Measurements from ENCODE around the gene LRP11. TPM values are rescaled to one million over a fixed set of nuclear protein-coding genes. Genes with fewer than 3 reads are reported as not detected.
"Not testable (repeated sequence)": the region's sequence is repeated elsewhere in the genome, so short reads cannot be mapped to it uniquely, and the experiment has no call there.

LRP11 gene
- total RNA-seq, 3 donors from 2014 or later (not counting 1 experiment from before 2014, with no cell fraction given) = 0.16 to 0.43 (median 0.26) TPM

DNA sequence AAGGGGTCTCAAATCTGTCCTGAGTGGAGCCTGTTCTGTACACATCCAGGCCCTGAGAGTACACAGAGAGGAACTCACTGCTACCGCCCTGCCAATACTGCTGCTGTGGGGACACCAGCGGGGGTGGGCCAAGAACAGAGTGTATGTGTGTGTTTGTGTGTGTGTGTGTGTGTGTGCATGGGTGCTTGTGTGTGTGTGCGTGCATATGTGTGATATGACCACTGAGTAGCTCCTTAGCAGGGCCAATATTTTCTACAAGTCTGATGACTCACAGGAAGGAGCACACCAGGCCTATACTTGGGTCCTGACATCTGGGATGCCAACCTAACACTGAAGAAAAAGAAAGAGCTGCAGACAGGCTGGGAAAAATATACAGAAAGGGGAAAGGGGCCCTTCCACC lies 32.3 kb upstream of the LRP11 start:
- WGBS (ENCODE audit: insufficient coverage) = 79% methylated on average over 3 of the region's 3 CpGs
- Mint-ChIP-seq H3K4me3 (no peak overlapping the region), H3K27me3 (ENCODE audit: low read depth in 2 of 2) (peaks cover 12 to 23% of the 10 kb centered on the region in 2 donors), H3K36me3 (no peaks in the 10 kb centered on the region), H3K4me1 (peaks cover 0 to 6% of the 10 kb centered on the region in 2 donors), H3K9me3 (no peaks in the 10 kb centered on the region), H3K27ac (no peak overlapping the region)
- intact Hi-C loops (cut with micrococcal nuclease) = no loop called here
- no peaks in the 10 kb centered on the region for H3K36me3 ChIP-seq (ENCODE audit: control insufficient read depth, insufficient read depth, low read length)
- no peak overlapping the region for H3K27ac ChIP-seq (ENCODE audit: low read length)
- H3K4me1 ChIP-seq (ENCODE audit: control insufficient read depth, insufficient read depth, low read length) = no peaks in the 10 kb centered on the region
- DNase-seq = no peak
- H3K9me3 ChIP-seq (ENCODE audit: control insufficient read depth, insufficient read depth, low read length) = no peaks in the 10 kb centered on the region
- TF ChIP-seq, protein P1, sequence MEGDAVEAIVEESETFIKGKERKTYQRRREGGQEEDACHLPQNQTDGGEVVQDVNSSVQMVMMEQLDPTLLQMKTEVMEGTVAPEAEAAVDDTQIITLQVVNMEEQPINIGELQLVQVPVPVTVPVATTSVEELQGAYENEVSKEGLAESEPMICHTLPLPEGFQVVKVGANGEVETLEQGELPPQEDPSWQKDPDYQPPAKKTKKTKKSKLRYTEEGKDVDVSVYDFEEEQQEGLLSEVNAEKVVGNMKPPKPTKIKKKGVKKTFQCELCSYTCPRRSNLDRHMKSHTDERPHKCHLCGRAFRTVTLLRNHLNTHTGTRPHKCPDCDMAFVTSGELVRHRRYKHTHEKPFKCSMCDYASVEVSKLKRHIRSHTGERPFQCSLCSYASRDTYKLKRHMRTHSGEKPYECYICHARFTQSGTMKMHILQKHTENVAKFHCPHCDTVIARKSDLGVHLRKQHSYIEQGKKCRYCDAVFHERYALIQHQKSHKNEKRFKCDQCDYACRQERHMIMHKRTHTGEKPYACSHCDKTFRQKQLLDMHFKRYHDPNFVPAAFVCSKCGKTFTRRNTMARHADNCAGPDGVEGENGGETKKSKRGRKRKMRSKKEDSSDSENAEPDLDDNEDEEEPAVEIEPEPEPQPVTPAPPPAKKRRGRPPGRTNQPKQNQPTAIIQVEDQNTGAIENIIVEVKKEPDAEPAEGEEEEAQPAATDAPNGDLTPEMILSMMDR (IDR thresholded peaks at IDR 0.05) = no peak
- no peaks in the 10 kb centered on the region for H3K27me3 ChIP-seq (ENCODE audit: control insufficient read depth, insufficient read depth, low read length)
- ATAC-seq = peak in 1 of 3 donors; percentile 14
- no peak overlapping the region for H3K4me3 ChIP-seq (ENCODE audit: low read length)

DNA sequence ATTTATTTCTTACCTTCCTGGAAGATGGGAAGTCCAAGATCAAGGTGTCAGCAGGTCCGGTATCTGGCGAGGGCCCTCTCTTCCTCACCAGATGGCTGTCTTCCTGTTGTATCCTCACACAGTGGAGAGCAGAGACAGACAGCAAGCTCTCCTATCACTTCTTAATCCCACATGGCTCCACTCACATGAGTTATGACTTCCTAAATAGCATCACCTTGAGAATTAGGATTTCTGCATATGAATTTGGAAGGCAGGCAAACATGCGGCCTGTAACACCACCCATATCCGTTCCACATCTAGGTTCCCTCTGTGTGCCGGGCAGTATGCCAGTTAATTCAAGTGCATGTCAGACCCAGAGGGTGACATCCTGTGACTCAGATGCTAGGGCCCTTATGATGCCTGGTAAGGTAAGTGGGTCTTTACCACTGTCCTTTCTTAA lies 31.7 kb upstream of the LRP11 start:
- no peak overlapping the region for H3K27ac Mint-ChIP-seq
- peaks cover 0 to 6% of the 10 kb centered on the region in 2 donors for H3K4me1 Mint-ChIP-seq
- no peak overlapping the region for H3K4me3 ChIP-seq (ENCODE audit: low read length)
- peaks cover 12 to 23% of the 10 kb centered on the region in 2 donors for H3K27me3 Mint-ChIP-seq (ENCODE audit: low read depth in 2 of 2)
- no peaks in the 10 kb centered on the region for H3K9me3 ChIP-seq (ENCODE audit: control insufficient read depth, insufficient read depth, low read length)
- no peak overlapping the region for H3K27ac ChIP-seq (ENCODE audit: low read length)
- 46% methylated on average over 5 of the region's 5 CpGs for WGBS (ENCODE audit: insufficient coverage)
- TF ChIP-seq, protein P1 (IDR thresholded peaks at IDR 0.05) = no peak
- intact Hi-C loops (cut with micrococcal nuclease) = no loop called here
- DNase-seq (peak in 1 of 2 donors; percentile 66), ATAC-seq (peak in 1 of 3 donors; percentile 30)
- H3K36me3 ChIP-seq (ENCODE audit: control insufficient read depth, insufficient read depth, low read length) = no peaks in the 10 kb centered on the region
- H3K4me3 Mint-ChIP-seq = no peak overlapping the region
- H3K36me3 Mint-ChIP-seq = no peaks in the 10 kb centered on the region
- no peaks in the 10 kb centered on the region for H3K9me3 Mint-ChIP-seq
- no peaks in the 10 kb centered on the region for H3K27me3 ChIP-seq (ENCODE audit: control insufficient read depth, insufficient read depth, low read length)
- no peaks in the 10 kb centered on the region for H3K4me1 ChIP-seq (ENCODE audit: control insufficient read depth, insufficient read depth, low read length)

DNA sequence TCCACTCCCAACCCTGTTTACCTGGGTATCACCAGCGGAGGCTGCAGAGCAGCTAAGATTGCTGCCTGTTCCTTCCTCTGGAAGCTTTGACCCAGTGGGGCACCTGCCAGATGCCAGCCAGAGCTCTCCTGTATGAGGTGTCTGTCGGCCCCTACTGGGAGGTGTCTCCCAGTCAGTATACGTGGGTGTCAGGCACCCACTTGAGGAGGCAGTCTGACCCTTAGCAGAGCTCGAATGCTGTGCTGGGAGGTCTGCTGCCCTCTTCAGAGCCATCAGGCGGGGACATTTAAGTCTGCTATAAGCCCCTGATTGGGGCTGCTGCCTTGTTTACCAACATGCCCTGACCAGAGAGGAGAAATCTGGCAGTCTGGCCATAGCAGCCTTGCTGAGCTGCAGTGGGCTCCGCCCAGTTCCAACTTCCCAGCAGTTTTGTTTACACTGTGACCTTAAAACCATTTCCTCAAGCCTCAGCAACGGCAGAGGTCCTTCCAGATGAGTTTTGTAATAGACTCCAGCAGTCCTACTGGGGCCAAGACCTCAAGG lies 31.0 kb upstream of the LRP11 start:
- no peak overlapping the region for H3K27ac ChIP-seq (ENCODE audit: low read length)
- TF ChIP-seq, protein P1 (IDR thresholded peaks at IDR 0.05) = no peak
- Mint-ChIP-seq H3K4me3 (no peak overlapping the region), H3K9me3 (no peaks in the 10 kb centered on the region), H3K4me1 (peaks cover 0 to 6% of the 10 kb centered on the region in 2 donors), H3K27ac (no peak overlapping the region), H3K27me3 (ENCODE audit: low read depth in 2 of 2) (peaks cover 12 to 23% of the 10 kb centered on the region in 2 donors), H3K36me3 (no peaks in the 10 kb centered on the region)
- ATAC-seq (no peak), DNase-seq (no peak)
- intact Hi-C loops (cut with micrococcal nuclease) = no loop called here
- 77% methylated on average over 7 of the region's 7 CpGs for WGBS (ENCODE audit: insufficient coverage)
- no peaks in the 10 kb centered on the region for H3K27me3 ChIP-seq (ENCODE audit: control insufficient read depth, insufficient read depth, low read length)
- H3K4me1 ChIP-seq (ENCODE audit: control insufficient read depth, insufficient read depth, low read length) = no peaks in the 10 kb centered on the region
- no peak overlapping the region for H3K4me3 ChIP-seq (ENCODE audit: low read length)
- no peaks in the 10 kb centered on the region for H3K36me3 ChIP-seq (ENCODE audit: control insufficient read depth, insufficient read depth, low read length)
- H3K9me3 ChIP-seq (ENCODE audit: control insufficient read depth, insufficient read depth, low read length) = no peaks in the 10 kb centered on the region

DNA sequence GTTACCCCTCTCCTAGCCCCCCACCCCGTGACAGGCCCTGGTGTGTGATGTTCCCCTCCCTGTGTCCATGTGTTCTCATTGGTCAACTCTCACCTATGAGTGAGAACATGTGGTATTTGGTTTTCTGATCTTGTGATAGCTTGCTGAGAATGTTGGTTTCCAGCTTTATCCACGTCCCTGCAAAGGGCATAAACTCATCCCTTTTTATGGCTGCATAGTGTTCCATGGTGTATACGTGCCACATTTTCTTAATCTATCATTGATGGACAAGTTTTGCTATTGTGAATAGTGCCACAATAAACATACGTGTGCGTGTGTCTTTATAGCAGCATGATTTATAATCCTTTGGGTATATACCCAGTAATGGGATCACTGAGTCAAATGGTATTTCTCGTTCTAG lies 27.7 kb upstream of the LRP11 start:
- H3K4me1 Mint-ChIP-seq; H3K27ac ChIP-seq (ENCODE audit: low read length); H3K4me3 Mint-ChIP-seq; H3K4me1 ChIP-seq (ENCODE audit: control insufficient read depth, insufficient read depth, low read length); H3K9me3 Mint-ChIP-seq; H3K27ac Mint-ChIP-seq; H3K36me3 Mint-ChIP-seq; H3K9me3 ChIP-seq (ENCODE audit: control insufficient read depth, insufficient read depth, low read length); intact Hi-C loops (cut with micrococcal nuclease); DNase-seq; H3K27me3 ChIP-seq (ENCODE audit: control insufficient read depth, insufficient read depth, low read length); H3K4me3 ChIP-seq (ENCODE audit: low read length); ATAC-seq; H3K36me3 ChIP-seq (ENCODE audit: control insufficient read depth, insufficient read depth, low read length): not testable (repeated sequence)
- 79% methylated on average over 3 of the region's 6 CpGs for WGBS (ENCODE audit: insufficient coverage)
- peaks cover 13 to 28% of the 10 kb centered on the region in 2 donors for H3K27me3 Mint-ChIP-seq (ENCODE audit: low read depth in 2 of 2)
